Uterus (tissue), 4 donors: ENCODE results near the gene TSPAN13. TPM values are rescaled to one million over a fixed set of nuclear protein-coding genes. Genes with fewer than 3 reads are reported as not detected.
A peak's percentile ranks its signal among the peaks of the same experiment; 100 is the strongest.

Experiments used
- DNase-seq, 2 donors: peaks; one replicate each; pipeline ENCODE4 v3.0.0-alpha.2; 2019 to 2020
- H3K27ac ChIP-seq, 2 donors: fragments of 200-600 bp; sonication (generic); 1 replicate in 1 of 2; 2 replicates in 1 of 2; pipeline ENCODE4 v1.5.1; 2016 to 2018
- H3K27me3 ChIP-seq, 2 donors: fragments of 200-600 bp; sonication (generic); one replicate each; pipeline ENCODE4 v1.5.1; 2018 to 2019; ENCODE audit warnings: control low read depth in 1 of 2
- H3K36me3 ChIP-seq, 2 donors: fragments of 200-600 bp; sonication (generic); one replicate each; pipeline ENCODE4 v1.5.1; 2019; ENCODE audit warnings: control low read depth in 1 of 2
- H3K4me1 ChIP-seq, 2 donors: fragments of 200-600 bp; sonication (generic); one replicate each; pipeline ENCODE4 v1.5.1; 2018 to 2019; ENCODE audit warnings: control low read depth in 1 of 2
- H3K4me3 ChIP-seq, 2 donors: fragments of 200-600 bp; sonication (generic); 1 replicate in 1 of 2; 2 replicates in 1 of 2; pipeline ENCODE4 v1.5.1; 2018 to 2019; ENCODE audit warnings: mild to moderate bottlenecking in 1 of 2
- H3K9me3 ChIP-seq, 2 donors: fragments of 200-600 bp; sonication (generic); one replicate each; pipeline ENCODE4 v1.5.1; 2019; ENCODE audit warnings: control low read depth in 1 of 2
- POLR2A ChIP-seq, 2 donors: fragments of 450-650 bp; IDR thresholded peaks; one replicate each; pipeline ENCODE4 v1.6.1; 2016; ENCODE audit warnings: antibody characterized with exemption in 2 of 2, mild to moderate bottlenecking in 1 of 2, moderate library complexity in 1 of 2
- intact Hi-C: fragments of 100-400 bp; cut with DNase I; formaldehyde crosslinking; loops from one replicate; pipeline ENCODE4 v1.15.1; 2023; ENCODE audit warnings: low total_unique reads
- total RNA-seq, 4 donors: library from RNA; depleted of rRNA in 3 of 4; stranded (reverse); fragments of >200 nt in 3 of 4; gene quantifications; one replicate each; pipeline versions ENCODE4 v1.1.0 to v1.2.4, GENCODE V29; 2014 to 2023
- TF ChIP-seq, protein P1 (sequence below), 4 experiments: fragments of 200-600 bp in 2 of 4; fragments of 450-650 bp in 2 of 4; sonication (generic) in 2 of 4; IDR thresholded peaks; one replicate each; pipeline ENCODE4 v1.5.1; 2016 to 2019; ENCODE audit warnings: antibody characterized with exemption in 4 of 4, mild to moderate bottlenecking in 2 of 4, moderate library complexity in 1 of 4
- donor health status: DM: yes; HTN: yes; CAD: no.

TSPAN13 gene
- total RNA-seq, 4 donors from 2014 or later = 4.9 to 19.1 (median 13.2) TPM

DNA sequence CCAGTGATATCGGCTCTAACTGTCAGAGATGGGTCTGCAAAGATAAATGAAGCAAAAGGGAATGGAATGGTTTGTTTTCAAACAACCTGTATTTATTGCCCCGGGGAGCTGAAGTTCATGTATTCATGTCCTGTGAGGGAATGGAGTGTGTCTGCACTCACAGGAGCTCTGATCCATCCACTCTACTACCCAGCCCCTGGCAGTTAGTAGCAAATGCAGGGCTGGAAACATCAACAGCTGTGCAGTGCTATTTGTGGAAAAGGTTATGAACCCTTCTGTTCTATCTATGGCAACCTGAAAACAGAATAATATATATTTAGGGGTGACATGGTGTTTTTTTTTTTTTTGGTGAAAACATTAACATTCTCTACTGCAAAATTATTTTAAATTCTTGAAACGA is 41.4 kb downstream of the TSPAN13 start:
- no peak overlapping the region for H3K27ac ChIP-seq
- no peaks in the 10 kb centered on the region for H3K36me3 ChIP-seq
- no peak overlapping the region for H3K4me3 ChIP-seq
- H3K9me3 ChIP-seq = no peaks in the 10 kb centered on the region
- DNase-seq = no peak
- H3K27me3 ChIP-seq = no peaks in the 10 kb centered on the region
- intact Hi-C loops = no loop called here
- TF ChIP-seq, protein P1, sequence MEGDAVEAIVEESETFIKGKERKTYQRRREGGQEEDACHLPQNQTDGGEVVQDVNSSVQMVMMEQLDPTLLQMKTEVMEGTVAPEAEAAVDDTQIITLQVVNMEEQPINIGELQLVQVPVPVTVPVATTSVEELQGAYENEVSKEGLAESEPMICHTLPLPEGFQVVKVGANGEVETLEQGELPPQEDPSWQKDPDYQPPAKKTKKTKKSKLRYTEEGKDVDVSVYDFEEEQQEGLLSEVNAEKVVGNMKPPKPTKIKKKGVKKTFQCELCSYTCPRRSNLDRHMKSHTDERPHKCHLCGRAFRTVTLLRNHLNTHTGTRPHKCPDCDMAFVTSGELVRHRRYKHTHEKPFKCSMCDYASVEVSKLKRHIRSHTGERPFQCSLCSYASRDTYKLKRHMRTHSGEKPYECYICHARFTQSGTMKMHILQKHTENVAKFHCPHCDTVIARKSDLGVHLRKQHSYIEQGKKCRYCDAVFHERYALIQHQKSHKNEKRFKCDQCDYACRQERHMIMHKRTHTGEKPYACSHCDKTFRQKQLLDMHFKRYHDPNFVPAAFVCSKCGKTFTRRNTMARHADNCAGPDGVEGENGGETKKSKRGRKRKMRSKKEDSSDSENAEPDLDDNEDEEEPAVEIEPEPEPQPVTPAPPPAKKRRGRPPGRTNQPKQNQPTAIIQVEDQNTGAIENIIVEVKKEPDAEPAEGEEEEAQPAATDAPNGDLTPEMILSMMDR (IDR thresholded peaks at IDR 0.05) = no peak
- TF ChIP-seq POLR2A (IDR thresholded peaks at IDR 0.05) = no peak
- no peaks in the 10 kb centered on the region for H3K4me1 ChIP-seq

DNA sequence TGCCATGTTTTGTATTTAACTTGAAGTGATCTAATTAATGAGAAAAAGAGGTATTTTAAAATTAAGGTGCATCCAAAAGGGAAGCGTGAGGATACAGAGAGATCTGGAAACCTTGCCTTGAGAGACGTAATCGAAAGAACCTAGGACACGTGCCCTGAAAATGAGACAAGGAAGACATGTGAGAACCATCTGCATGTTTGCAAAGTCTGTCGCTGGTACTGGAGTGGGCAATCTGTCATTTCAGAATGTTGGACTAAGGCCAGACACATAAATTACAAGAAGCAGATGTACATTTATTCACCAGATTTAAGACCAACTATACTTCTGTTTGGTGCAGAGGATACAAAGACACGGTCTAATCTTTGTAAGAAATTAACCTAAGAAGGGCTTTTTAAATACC is 42.1 kb downstream of the TSPAN13 start:
- Histone ChIP-seq H3K4me1 (no peaks in the 10 kb centered on the region), H3K4me3 (no peak overlapping the region), H3K9me3 (no peaks in the 10 kb centered on the region), H3K27ac (no peak overlapping the region), H3K36me3 (no peaks in the 10 kb centered on the region), H3K27me3 (no peaks in the 10 kb centered on the region)
- intact Hi-C loops = no loop called here
- no peak for DNase-seq
- no peak for TF ChIP-seq POLR2A (IDR thresholded peaks at IDR 0.05)
- TF ChIP-seq, protein P1 (IDR thresholded peaks at IDR 0.05) = no peak

- Histone ChIP-seq H3K9me3 (no peaks in the 10 kb centered on the region), H3K36me3 (no peaks in the 10 kb centered on the region), H3K27me3 (no peaks in the 10 kb centered on the region), H3K27ac (no peak overlapping the region), H3K4me3 (no peak overlapping the region), H3K4me1 (no peaks in the 10 kb centered on the region)
- intact Hi-C loops = no loop called here
- no peak for DNase-seq
- TF ChIP-seq, protein P1 (IDR thresholded peaks at IDR 0.05) = peak in 2 of 4 experiments; percentile 6 to 14
- no peak for TF ChIP-seq POLR2A (IDR thresholded peaks at IDR 0.05)
These were observed 47.6 kb downstream of the TSPAN13 start for GRCh38 chr7:16801111-16801542.

DNA sequence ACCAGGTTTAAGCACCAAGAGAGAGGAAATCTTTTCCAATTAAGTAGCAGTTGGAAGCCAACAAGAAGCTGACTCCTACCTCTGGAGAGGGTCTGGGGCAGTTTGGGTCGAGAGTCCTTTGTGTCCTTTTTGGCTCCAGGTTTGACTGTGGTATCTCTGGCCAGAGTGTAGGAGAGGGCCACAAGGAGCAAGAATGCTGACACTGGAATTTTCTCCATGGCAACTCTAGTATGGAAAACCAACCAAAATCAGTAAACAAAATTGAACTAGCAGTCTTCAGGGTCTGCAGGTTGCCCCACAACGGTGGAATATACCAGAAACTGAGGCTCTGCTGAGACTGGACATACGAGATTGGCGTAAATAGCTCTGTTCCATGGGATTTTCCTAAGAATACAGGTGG is 48.0 kb downstream of the TSPAN13 start:
- Histone ChIP-seq H3K4me1 (no peaks in the 10 kb centered on the region), H3K27me3 (no peaks in the 10 kb centered on the region), H3K4me3 (no peak overlapping the region), H3K27ac (no peak overlapping the region), H3K9me3 (no peaks in the 10 kb centered on the region), H3K36me3 (no peaks in the 10 kb centered on the region)
- intact Hi-C loops = no loop called here
- no peak for TF ChIP-seq POLR2A (IDR thresholded peaks at IDR 0.05)
- TF ChIP-seq, protein P1 (IDR thresholded peaks at IDR 0.05) = no peak
- DNase-seq = no peak

GRCh38 chr7:16803125-16803524 is 49.6 kb downstream of the TSPAN13 start:
- Histone ChIP-seq H3K9me3 (no peaks in the 10 kb centered on the region), H3K4me3 (no peak overlapping the region), H3K27me3 (no peaks in the 10 kb centered on the region), H3K4me1 (no peaks in the 10 kb centered on the region), H3K27ac (no peak overlapping the region), H3K36me3 (no peaks in the 10 kb centered on the region)
- TF ChIP-seq, protein P1 (IDR thresholded peaks at IDR 0.05) = no peak
- TF ChIP-seq POLR2A (IDR thresholded peaks at IDR 0.05) = no peak
- no peak for DNase-seq
- intact Hi-C loops = no loop called here
